NB4 (cell line): ENCODE measurements around the gene GLYATL3.

Source experiments
- DNase-seq: peaks from one replicate; pipeline ENCODE4 v3.0.0; 2010; ENCODE audit warnings: low read depth
- H3K4me3 ChIP-seq: one replicate; pipeline ENCODE4 v1.5.1; 2011; ENCODE audit warnings: mild to moderate bottlenecking, low read depth, low read length, moderate library complexity
- MYC ChIP-seq: IDR thresholded peaks from 2 replicates; pipeline ENCODE4 v1.6.1; 2011; ENCODE audit warnings: low read depth, low read length
- POLR2A ChIP-seq: IDR thresholded peaks from 2 replicates; pipeline ENCODE4 v1.6.1; 2011; ENCODE audit warnings: mild to moderate bottlenecking; ENCODE audit not compliant: insufficient read length; ENCODE audit errors: extremely low read depth
- TF ChIP-seq, protein P1 (sequence below): IDR thresholded peaks from 2 replicates; pipeline ENCODE4 v1.6.1; 2011; ENCODE audit warnings: low read depth, low read length
- TF ChIP-seq, protein P2 (sequence below): IDR thresholded peaks from one replicate; pipeline ENCODE4 v1.5.1; 2012; ENCODE audit warnings: low read depth, low read length

Gene GLYATL3

DNA sequence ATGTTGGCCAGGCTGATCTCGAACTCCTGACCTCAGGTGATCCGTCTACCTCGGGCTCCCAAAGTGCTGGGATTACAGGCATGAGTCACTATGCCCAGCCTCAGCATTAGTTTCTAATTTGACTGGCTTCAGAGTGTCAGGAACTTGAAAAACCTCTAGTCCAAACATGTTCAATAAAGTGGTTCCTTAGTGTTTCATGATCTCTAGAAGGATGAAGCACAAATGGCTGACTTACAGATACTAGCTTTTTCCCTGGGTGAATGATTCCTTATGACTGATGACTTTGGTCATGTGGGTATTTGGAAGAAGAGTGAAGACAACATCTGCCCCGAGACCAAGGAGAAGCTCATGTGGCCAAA, 16.4 kb downstream of the GLYATL3 start:
- TF ChIP-seq MYC = no peak
- TF ChIP-seq, protein P1, sequence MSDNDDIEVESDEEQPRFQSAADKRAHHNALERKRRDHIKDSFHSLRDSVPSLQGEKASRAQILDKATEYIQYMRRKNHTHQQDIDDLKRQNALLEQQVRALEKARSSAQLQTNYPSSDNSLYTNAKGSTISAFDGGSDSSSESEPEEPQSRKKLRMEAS = no peak
- no peak for TF ChIP-seq POLR2A
- TF ChIP-seq, protein P2, sequence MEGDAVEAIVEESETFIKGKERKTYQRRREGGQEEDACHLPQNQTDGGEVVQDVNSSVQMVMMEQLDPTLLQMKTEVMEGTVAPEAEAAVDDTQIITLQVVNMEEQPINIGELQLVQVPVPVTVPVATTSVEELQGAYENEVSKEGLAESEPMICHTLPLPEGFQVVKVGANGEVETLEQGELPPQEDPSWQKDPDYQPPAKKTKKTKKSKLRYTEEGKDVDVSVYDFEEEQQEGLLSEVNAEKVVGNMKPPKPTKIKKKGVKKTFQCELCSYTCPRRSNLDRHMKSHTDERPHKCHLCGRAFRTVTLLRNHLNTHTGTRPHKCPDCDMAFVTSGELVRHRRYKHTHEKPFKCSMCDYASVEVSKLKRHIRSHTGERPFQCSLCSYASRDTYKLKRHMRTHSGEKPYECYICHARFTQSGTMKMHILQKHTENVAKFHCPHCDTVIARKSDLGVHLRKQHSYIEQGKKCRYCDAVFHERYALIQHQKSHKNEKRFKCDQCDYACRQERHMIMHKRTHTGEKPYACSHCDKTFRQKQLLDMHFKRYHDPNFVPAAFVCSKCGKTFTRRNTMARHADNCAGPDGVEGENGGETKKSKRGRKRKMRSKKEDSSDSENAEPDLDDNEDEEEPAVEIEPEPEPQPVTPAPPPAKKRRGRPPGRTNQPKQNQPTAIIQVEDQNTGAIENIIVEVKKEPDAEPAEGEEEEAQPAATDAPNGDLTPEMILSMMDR = no peak

DNA sequence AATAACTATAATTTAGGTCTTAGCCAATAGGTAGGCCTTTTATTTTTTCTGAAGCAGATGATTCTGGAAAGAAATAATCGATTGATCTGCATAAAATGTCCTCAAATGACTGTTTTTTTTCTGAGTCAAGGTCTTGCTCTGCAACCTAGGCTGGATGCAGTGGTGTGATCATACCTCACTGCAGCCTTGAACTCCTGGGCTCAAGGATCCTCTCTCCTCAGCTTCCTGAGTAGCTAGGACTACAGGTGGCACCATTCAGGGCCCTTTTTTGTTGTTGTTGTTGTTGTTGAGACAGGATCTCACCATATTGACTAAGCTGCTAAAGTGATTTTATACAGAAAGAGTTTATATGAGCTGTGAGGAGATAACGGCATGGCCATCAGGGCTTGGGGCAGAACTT, 18.2 kb downstream of the GLYATL3 start:
- TF ChIP-seq, protein P1 = no peak
- TF ChIP-seq MYC (no peak), POLR2A (no peak)
- TF ChIP-seq, protein P2 = no peak
- no peak for DNase-seq
- no peak overlapping the region for H3K4me3 ChIP-seq

More for the DNA sequence above, 16.4 kb downstream of the GLYATL3 start:
- H3K4me3 ChIP-seq = no peak overlapping the region
- DNase-seq = no peak

DNA sequence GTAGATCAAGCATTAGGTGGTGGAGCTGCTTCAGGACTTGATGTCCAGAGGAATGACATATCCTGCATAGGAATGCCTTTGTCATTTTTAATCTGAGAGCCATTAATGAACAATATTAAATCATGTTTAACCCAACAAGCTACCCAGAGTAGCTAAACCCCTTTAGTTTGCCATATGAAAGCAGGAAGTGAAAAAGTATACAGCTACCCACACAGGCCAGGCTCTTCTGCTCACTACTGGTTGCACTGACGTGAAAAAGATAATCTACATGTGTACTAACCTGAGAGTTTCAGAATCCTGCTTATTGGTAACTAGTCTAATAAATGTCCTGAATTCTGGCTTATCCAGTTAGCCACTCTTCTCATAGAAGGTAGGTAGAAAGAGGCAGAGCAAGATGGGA, 19.9 kb downstream of the GLYATL3 start:
- DNase-seq = no peak
- no peak overlapping the region for H3K4me3 ChIP-seq
- TF ChIP-seq MYC = no peak
- no peak for TF ChIP-seq POLR2A
- TF ChIP-seq, protein P2 = no peak
- TF ChIP-seq, protein P1 = no peak

DNA sequence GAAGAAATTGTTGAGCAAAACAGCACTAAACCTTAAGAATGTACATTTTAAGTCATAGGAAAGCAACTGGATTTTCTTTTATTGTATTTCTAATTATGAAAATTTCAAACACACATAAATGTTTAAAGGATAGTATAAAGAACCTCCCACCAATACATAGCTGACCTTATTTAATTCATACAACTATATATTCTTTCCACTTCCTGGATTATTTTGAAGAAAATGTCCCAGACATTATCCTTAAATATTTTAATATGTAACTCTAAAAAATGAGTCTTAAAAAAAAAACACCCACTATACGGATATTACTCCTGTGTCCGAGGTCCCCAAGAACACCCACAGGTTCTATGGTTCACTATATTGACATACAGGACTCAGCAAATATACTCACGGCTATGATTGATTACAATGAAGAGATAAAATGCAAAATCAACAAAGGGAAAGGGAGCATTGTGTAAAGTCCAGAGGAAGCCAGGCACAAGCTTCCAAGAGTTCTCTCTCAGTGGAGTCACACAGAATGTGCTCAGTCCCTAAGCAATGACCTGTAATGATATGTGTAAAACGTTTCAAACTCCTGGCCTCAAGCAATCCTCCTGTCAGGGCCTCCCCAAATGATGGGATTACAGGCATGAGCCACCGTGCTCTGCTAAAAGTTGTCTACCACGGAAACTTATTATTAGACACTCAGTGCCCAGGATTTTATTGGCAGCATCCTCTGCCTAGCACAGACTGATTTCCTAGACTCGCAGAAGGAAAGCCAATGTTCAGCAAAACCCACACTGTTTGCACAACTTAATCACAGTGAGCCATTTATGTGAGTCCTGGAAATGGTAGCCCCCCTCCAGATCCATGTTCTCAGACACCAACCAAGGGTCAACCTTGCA, 23.2 kb downstream of the GLYATL3 start:
- TF ChIP-seq POLR2A (no peak), MYC (no peak)
- TF ChIP-seq, protein P1 = no peak
- TF ChIP-seq, protein P2 = no peak
- DNase-seq = no peak

DNA sequence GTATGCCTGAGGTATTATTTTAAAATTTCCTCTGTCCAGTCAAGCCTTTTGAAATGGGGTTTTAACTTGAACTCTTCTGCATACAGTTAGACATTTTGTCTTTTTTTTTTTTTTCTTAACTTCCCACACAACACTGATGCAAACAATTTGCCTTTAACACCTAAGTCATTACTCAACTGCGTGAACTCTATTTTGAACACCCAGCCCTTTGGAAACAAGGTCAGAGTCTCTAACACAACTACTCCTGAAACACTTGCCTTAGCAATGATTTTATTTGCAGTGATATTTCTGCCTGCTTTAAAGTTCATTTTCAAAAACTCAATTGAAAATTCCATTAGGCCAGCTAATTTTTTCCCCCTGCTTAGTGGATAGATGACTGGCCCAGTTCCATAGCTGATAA, 24.2 kb downstream of the GLYATL3 start:
- no peak for DNase-seq
- H3K4me3 ChIP-seq = no peak overlapping the region
- TF ChIP-seq, protein P2 = no peak
- TF ChIP-seq POLR2A (no peak), MYC (no peak)
- TF ChIP-seq, protein P1 = no peak

More for the DNA sequence above, 23.2 kb downstream of the GLYATL3 start:
- H3K4me3 ChIP-seq = no peak overlapping the region
